ENCODE measurements around the gene TBC1D2.

The TBC1D2 gene

DNA sequence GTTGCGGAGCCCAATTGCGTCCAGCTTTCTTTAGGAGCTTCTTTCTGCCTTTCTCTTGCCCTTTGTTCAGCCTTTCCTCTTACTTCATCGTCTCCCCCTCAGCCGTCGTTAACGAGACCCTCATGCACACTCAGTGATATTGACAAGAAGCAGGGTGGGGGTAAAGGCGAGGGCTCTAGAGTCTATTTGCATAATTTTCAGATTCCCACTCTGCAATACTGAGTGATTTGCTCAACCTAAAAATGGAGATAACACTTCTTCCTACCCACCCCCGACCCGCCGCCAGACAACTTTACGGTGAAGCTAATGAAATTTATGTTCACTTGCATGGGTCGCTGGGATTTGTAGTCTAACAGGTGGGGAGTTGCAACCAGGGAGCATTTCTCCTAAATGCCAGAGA, 1.3 kb upstream of the TBC1D2 start:
- Histone ChIP-seq H3K27me3 (ENCODE audit: insufficient read depth, low read length) (no peaks in the 10 kb centered on the region), H3K79me2 (ENCODE audit: control insufficient read depth, insufficient read depth, low read length, unreplicated experiment) (peaks cover 36% of the 10 kb centered on the region), H3K27ac (ENCODE audit: low read depth, low read length) (peak overlapping the region; percentile 90), H3K36me3 (ENCODE audit: insufficient read depth, low read length) (no peaks in the 10 kb centered on the region), H2AFZ (ENCODE audit: low read length, unreplicated experiment) (peak overlapping the region; percentile 90), H3K4me3 (ENCODE audit: low read depth, low read length) (peak overlapping the region; percentile 93), H3K4me1 (ENCODE audit: control insufficient read depth, insufficient read depth, low read length, unreplicated experiment) (peaks cover 23% of the 10 kb centered on the region)

DNA sequence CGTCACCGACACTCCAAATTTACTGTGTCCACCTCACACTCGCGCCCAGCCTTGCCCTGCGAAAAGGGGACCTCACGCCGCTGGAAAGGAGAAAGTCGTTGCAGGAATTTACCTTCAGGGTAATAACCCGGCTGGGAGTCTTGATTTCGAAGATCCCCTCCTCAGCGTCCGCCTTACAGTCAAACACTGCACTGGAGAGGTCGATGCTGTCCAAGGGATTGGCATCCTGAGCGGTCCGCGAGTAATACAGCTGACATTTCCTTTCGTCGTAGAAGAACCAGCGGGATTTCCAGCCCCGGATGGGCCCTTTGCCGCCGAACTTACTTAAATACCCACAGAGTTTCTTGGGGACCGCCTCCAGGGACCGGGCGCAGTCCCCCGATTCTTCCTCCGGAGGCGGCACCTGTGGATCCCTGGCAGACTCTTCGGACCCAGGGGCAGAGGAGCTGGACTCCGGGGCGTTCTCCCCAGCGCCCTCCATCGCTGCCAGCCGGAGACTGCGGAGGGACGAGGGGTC, 330 bp downstream of the TBC1D2 start:
- Histone ChIP-seq H3K79me2 (ENCODE audit: control insufficient read depth, insufficient read depth, low read length, unreplicated experiment) (peaks cover 44% of the 10 kb centered on the region), H2AFZ (ENCODE audit: low read length, unreplicated experiment) (no peak overlapping the region), H3K4me1 (ENCODE audit: control insufficient read depth, insufficient read depth, low read length, unreplicated experiment) (peaks cover 39% of the 10 kb centered on the region), H3K4me3 (ENCODE audit: low read depth, low read length) (peak overlapping the region; percentile 93), H3K27ac (ENCODE audit: low read depth, low read length) (peak overlapping the region; percentile 25), H3K36me3 (ENCODE audit: insufficient read depth, low read length) (peaks cover 4% of the 10 kb centered on the region; the same call in 1 of the 2 replicates), H3K27me3 (ENCODE audit: insufficient read depth, low read length) (no peaks in the 10 kb centered on the region)

DNA sequence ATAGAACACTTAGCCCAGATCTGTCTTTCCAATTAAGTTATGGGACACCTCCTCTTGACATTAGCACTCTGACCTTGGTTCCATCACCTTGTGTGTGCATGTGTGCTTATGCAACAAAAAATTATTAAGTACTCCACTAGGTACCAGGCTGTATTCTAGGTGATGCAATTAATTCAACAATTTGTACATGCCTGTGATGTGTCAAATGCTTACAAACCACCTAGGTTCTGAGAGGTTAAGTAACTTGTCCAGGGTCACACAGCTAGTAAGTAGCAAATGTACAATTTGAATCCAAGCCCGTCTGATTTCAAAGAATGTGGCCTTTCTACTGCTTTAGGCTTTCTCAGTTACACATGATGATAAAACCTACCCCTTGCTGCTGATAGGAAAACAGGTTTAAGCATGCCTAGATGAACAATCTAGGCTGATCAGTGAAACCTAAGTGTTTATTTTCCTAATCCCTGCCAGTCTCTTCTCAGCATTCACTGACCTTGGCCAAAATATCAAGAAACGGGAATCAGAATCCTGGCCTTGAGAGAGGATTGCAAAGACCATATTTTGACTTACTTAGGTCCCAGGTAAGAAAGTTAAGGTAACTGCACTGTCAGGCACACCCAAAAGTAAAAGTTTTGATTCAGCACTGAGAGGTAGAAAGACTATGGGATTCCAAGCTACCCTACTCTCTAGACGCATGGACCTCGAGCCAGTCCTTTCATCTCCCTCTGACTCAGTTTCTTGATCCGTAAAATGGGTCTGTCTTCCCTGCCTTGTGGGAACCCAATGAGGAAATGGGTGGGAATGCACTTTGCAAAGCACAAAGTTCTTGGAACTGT, 1.0 kb downstream of the TBC1D2 start:
- Histone ChIP-seq H3K79me2 (ENCODE audit: control insufficient read depth, insufficient read depth, low read length, unreplicated experiment) (peaks cover 45% of the 10 kb centered on the region), H3K27ac (ENCODE audit: low read depth, low read length) (peak overlapping the region; percentile 25), H2AFZ (ENCODE audit: low read length, unreplicated experiment) (no peak overlapping the region), H3K36me3 (ENCODE audit: insufficient read depth, low read length) (peaks cover 4% of the 10 kb centered on the region; the same call in 1 of the 2 replicates), H3K4me1 (ENCODE audit: control insufficient read depth, insufficient read depth, low read length, unreplicated experiment) (peaks cover 46% of the 10 kb centered on the region), H3K4me3 (ENCODE audit: low read depth, low read length) (peak overlapping the region; percentile 93), H3K27me3 (ENCODE audit: insufficient read depth, low read length) (no peaks in the 10 kb centered on the region)

DNA sequence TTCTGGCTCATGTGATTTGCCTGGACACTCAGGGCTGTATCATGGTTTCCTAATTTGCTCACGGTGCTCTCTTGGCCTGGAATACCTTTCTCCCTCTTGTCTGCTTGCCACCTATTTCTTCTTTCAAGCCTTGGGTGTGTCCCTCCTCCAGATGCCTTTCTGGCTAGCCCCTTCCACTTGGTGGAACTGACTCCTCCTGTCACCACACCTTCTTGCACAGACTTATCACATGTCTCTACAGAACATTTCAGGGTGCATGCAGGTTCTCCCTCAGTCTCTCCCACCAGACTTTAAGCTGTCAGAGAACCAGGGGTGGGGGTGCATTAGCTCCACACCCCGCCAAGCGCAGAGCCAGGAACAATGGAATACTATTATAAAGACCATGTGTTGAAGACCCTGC, 1.9 kb downstream of the TBC1D2 start:
- Histone ChIP-seq H2AFZ (ENCODE audit: low read length, unreplicated experiment) (no peak overlapping the region), H3K27me3 (ENCODE audit: insufficient read depth, low read length) (no peaks in the 10 kb centered on the region), H3K36me3 (ENCODE audit: insufficient read depth, low read length) (peaks cover 4% of the 10 kb centered on the region; the same call in 1 of the 2 replicates), H3K27ac (ENCODE audit: low read depth, low read length) (peak overlapping the region; percentile 14), H3K4me1 (ENCODE audit: control insufficient read depth, insufficient read depth, low read length, unreplicated experiment) (peaks cover 55% of the 10 kb centered on the region), H3K79me2 (ENCODE audit: control insufficient read depth, insufficient read depth, low read length, unreplicated experiment) (peaks cover 45% of the 10 kb centered on the region), H3K4me3 (ENCODE audit: low read depth, low read length) (peak overlapping the region; percentile 93)

DNA sequence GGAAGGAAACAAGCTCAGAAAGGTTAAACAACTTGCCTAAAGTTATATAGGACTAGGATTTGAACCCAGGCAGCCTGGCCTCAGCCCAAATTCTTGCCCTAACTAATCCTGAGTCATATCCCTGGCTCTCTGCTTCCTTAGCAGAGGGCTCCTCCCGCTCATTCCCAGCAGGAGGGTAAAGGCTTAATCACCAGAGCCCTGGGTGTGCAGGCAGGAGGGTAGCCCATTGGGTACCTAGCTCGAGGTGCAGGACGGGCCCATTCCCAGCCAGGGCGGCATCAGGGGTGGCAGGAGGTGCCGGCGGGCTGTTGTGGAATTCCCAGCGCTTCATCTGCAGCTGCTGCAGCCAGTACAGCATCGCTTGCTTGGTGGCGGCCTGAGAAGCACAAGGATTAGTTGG, 3.9 kb downstream of the TBC1D2 start:
- Histone ChIP-seq H3K4me3 (ENCODE audit: low read depth, low read length) (peak overlapping the region; percentile 29), H3K27ac (ENCODE audit: low read depth, low read length) (peak overlapping the region; percentile 98), H3K27me3 (ENCODE audit: insufficient read depth, low read length) (no peaks in the 10 kb centered on the region), H3K4me1 (ENCODE audit: control insufficient read depth, insufficient read depth, low read length, unreplicated experiment) (peaks cover 64% of the 10 kb centered on the region), H2AFZ (ENCODE audit: low read length, unreplicated experiment) (no peak overlapping the region), H3K36me3 (ENCODE audit: insufficient read depth, low read length) (peaks cover 4% of the 10 kb centered on the region; the same call in 1 of the 2 replicates), H3K79me2 (ENCODE audit: control insufficient read depth, insufficient read depth, low read length, unreplicated experiment) (peaks cover 58% of the 10 kb centered on the region)

DNA sequence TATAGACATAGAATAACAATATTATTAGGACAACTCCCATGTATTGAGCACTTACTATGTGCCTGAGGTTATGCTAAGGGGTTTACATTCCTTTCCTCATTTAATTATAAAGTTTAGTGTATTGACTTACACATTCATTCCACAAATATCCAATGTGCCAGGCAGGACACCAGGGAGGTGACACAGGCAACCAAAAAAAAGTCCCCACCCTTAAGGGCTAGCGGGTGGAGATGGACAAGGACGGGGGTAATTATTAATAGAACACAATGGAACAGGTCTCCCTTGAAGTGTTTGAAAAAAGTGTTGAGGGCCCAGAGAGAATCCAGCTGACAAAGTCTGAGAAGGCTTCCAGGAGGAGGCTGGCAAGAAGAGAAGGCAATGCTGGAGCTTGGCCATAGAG, 5.7 kb downstream of the TBC1D2 start:
- H3K27me3 ChIP-seq (ENCODE audit: insufficient read depth, low read length), result no peaks in the 10 kb centered on the region
- peaks cover 4% of the 10 kb centered on the region; the same call in 1 of the 2 replicates for H3K36me3 ChIP-seq (ENCODE audit: insufficient read depth, low read length)
- peaks cover 64% of the 10 kb centered on the region for H3K4me1 ChIP-seq (ENCODE audit: control insufficient read depth, insufficient read depth, low read length, unreplicated experiment)
- peak overlapping the region; percentile 98 for H3K27ac ChIP-seq (ENCODE audit: low read depth, low read length)
- peaks cover 56% of the 10 kb centered on the region for H3K79me2 ChIP-seq (ENCODE audit: control insufficient read depth, insufficient read depth, low read length, unreplicated experiment)
- no peak overlapping the region for H3K4me3 ChIP-seq (ENCODE audit: low read depth, low read length)
- H2AFZ ChIP-seq (ENCODE audit: low read length, unreplicated experiment), result no peak overlapping the region

DNA sequence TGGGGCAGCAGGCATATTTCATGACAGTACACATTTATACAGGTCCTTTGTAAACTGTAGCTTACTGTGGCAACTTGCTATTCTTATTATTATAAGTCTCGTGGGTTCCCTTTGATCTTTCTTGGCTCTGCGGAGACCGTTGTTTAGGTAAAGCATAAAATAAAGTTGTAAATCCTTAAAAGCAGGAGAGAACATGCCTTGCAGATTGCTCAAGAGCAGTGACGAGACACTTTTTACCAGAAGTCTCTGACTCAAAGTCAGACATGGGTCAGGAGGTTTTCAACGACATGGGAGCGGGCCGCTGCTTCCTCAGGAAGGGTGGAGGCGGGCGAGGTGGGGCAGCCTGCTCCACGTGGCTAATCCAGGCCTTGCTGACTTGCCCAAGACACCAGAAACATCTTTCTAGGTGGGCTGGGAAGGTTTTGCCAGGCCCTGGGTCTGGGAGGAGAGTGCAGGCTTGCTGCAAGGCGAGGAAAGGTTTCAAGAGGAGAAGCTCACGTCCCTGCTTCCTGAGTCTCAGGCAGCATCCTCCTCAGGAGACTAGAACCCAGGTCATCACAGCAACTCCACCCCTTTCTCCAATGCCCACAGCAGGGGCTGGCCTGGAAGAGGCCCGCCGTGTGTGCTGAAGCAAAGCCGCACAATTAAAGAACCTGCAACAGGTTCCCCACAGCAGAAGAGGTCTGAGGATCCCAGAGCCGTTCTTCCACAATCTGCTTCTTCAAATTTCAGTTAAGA, 6.5 kb downstream of the TBC1D2 start:
- H3K27ac ChIP-seq (ENCODE audit: low read depth, low read length), result peak overlapping the region; percentile 98
- no peaks in the 10 kb centered on the region for H3K27me3 ChIP-seq (ENCODE audit: insufficient read depth, low read length)

DNA sequence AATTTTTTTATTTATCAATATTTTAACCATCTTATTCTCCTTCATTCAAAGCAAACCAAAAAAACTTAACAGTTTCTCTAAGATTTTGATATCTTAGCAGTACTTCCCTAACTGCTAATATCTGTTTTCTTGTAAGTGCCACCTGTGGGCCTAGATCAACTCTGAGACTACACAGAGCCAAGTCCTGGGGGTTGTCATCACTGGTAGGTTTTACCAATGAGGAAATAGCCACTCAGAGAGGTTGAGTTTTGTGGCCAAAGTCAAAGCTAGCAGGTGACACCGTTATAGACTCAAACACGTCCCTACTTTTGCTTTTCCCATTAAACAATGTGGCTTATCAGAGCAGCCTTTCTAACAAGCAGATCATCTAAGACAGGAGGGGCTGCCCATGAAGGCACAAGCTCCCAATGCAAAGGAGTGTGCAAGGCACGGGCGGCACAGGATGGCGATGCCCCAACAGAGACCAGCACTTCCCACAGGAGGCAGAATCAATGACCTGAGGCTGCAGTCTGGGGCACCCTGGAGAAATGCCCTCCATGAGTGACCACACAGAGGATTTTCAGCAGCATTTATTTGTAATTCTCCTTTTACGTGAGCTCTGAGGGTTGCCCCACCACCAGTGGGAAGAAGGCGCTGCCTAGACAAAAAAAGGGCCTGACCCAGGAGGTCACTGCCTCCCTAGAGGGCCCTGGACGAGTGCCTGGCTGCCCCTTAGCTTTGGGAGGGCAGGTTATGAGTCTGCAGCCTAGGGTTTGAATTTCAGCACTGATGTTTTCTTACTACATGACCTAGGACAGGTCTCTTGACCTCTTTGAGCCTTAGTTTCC, 7.4 kb downstream of the TBC1D2 start:
- peaks cover 6% of the 10 kb centered on the region for H3K36me3 ChIP-seq (ENCODE audit: insufficient read depth, low read length)
- H3K4me1 ChIP-seq (ENCODE audit: control insufficient read depth, insufficient read depth, low read length, unreplicated experiment), result peaks cover 54% of the 10 kb centered on the region
- no peaks in the 10 kb centered on the region for H3K27me3 ChIP-seq (ENCODE audit: insufficient read depth, low read length)
- H2AFZ ChIP-seq (ENCODE audit: low read length, unreplicated experiment), result peak overlapping the region; percentile 10
- peak overlapping the region; percentile 98 for H3K27ac ChIP-seq (ENCODE audit: low read depth, low read length)
- peak overlapping the region; percentile 19; the same call in 1 of the 2 replicates for H3K4me3 ChIP-seq (ENCODE audit: low read depth, low read length)
- peaks cover 39% of the 10 kb centered on the region for H3K79me2 ChIP-seq (ENCODE audit: control insufficient read depth, insufficient read depth, low read length, unreplicated experiment)

More for the DNA sequence above, 6.5 kb downstream of the TBC1D2 start:
- H3K79me2 ChIP-seq (ENCODE audit: control insufficient read depth, insufficient read depth, low read length, unreplicated experiment), result peaks cover 48% of the 10 kb centered on the region
- H3K4me1 ChIP-seq (ENCODE audit: control insufficient read depth, insufficient read depth, low read length, unreplicated experiment), result peaks cover 63% of the 10 kb centered on the region
- peak overlapping the region; percentile 19; the same call in 1 of the 2 replicates for H3K4me3 ChIP-seq (ENCODE audit: low read depth, low read length)
- H2AFZ ChIP-seq (ENCODE audit: low read length, unreplicated experiment), result peak overlapping the region; percentile 10
- peaks cover 4% of the 10 kb centered on the region; the same call in 1 of the 2 replicates for H3K36me3 ChIP-seq (ENCODE audit: insufficient read depth, low read length)

DNA sequence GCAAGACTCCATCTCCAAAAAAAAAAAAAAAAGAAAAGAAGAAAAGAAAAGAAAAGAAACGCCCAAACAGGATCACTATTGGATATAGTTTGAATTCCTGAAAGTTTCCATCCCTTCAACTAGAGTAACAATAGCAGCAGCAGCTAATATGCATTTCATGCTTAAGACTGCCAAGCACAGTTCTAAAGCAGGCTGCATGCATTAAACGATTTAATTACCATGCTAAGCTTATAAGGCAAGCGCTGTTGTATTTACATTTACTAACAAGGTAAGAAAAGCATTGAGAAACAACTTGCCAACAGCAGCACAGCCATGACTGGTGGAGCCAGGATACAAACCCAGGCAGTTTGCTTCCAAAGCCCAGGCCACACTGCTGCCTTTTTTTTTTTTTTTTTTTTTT, 13.0 kb downstream of the TBC1D2 start:
- no peak overlapping the region for H3K27ac ChIP-seq (ENCODE audit: low read depth, low read length)
- H2AFZ ChIP-seq (ENCODE audit: low read length, unreplicated experiment), result no peak overlapping the region
- no peaks in the 10 kb centered on the region for H3K27me3 ChIP-seq (ENCODE audit: insufficient read depth, low read length)
- peaks cover 12% of the 10 kb centered on the region for H3K79me2 ChIP-seq (ENCODE audit: control insufficient read depth, insufficient read depth, low read length, unreplicated experiment)
- no peak overlapping the region for H3K4me3 ChIP-seq (ENCODE audit: low read depth, low read length)
- H3K4me1 ChIP-seq (ENCODE audit: control insufficient read depth, insufficient read depth, low read length, unreplicated experiment), result no peaks in the 10 kb centered on the region
- H3K36me3 ChIP-seq (ENCODE audit: insufficient read depth, low read length), result peaks cover 18% of the 10 kb centered on the region
